HG03025 (cell line): Measurements from ENCODE around the gene PPP5C.
"Not testable (repeated sequence)": the region's sequence is repeated elsewhere in the genome, so short reads cannot be mapped to it uniquely, and the experiment has no call there.

ENCODE experiments used
- ATAC-seq: cut with Tn5 transposase; IDR thresholded peaks from one replicate; pipeline ENCODE4 v1.9.1; 2021; ENCODE audit warnings: mild to moderate bottlenecking, moderate library complexity; ENCODE audit not compliant: unreplicated experiment, low FRiP score

Gene PPP5C

GRCh38 chr19:46383171-46383815, 36.4 kb downstream of the PPP5C start:
- ATAC-seq: no peak

- no peak for ATAC-seq
Observed at GRCh38 chr19:46383846-46384245, 37.0 kb downstream of the PPP5C start.

DNA sequence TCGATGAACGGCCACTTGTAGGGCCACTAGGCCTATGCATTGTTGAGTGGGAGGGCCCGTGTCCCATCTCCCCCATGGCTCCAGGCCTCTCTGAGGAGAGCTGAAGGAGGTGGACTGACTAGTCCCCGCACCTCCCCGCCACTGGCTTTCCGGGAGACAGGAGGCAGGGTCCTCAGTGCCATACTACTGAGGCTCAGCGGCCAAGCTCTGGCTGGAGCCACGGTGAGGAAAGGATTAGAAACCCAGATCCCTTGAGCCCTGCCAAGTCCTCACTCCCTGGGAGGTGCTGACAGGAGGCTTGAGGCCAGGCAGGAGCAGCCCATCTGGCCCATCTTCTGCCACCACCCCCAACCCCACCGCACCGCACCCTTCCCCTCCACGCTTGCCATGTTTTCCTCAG, 37.5 kb downstream of the PPP5C start:
- no peak for ATAC-seq

- ATAC-seq: no peak
Observed at GRCh38 chr19:46385636-46386035, 38.7 kb downstream of the PPP5C start.

DNA sequence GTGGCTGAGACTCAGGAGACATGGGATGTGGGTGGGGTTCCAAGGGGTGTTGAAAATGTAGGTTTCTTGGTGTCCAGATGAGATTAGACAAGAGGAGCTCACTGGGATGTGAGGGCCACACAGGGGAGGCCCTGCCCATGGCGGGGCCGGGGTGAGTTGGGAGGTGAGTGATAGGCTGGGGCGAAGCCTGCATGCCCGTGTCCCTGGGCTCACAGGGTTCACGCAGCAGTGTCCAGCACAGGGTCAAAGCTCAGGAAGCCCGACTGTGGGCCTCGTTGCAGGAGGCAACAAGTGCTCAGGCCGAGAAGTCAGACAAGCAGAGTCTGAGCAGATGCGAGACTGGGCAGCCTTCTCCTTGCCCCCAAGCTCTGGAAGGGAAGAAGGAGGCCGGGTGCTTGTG, 39.3 kb downstream of the PPP5C start:
- no peak for ATAC-seq

- no peak for ATAC-seq
Observed at GRCh38 chr19:46386996-46387712, 40.3 kb downstream of the PPP5C start.

DNA sequence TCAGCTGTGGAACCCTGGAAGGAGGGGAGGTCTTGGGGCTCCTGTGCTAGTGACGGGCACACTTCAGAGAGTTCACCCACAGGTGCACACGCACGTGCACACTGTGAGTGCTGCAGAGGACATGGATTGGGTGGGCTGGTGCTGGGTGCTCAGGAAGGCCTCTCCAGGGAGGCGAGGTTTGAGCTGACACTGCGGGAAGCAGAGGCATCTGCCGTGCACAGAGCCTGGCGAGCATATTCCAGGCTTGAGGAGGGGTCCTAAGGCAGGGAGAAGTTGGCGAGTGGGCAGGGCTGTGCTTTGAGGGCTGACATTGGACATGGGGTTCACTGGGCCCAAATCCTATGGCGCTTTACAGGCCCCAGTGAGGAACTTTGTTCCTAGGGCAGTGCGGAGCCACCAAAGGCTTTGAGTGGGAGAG, 40.8 kb downstream of the PPP5C start:
- no peak for ATAC-seq

DNA sequence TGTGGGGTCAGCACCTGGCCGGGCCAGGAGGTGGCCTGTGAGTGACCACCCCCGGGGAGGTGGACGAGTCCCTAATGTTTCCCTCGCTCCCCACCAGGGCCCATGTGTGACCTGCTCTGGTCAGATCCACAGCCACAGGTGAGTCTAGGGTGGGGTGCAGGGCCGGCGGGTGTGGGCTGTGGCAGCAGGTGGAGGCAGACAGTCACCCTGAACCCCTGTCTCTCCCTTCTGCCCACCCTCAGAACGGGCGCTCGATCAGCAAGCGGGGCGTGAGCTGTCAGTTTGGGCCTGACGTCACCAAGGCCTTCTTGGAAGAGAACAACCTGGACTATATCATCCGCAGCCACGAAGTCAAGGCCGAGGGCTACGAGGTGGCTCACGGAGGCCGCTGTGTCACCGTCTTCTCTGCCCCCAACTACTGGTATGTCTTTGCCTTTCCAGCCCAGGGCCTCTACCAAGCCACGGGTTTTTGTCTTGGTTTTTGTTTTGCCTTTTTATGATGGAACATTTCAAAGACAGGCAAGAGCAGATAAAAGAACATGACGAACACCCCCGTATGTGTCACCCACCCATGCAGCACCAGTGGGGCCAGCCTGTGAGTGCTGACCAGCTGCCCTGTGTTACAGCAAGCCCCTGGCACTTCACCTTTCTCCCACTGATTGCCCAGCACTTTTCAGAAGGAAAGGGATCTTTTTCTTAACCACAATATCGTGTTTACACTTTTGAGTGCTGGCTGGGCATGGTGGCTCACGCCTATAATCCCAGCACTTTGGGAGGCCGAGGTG, 41.6 kb downstream of the PPP5C start:
- ATAC-seq: no peak

- ATAC-seq: no peak
Observed at GRCh38 chr19:46390121-46390858, 43.4 kb downstream of the PPP5C start.

GRCh38 chr19:46390866-46391265, 44.0 kb downstream of the PPP5C start:
- no peak for ATAC-seq

DNA sequence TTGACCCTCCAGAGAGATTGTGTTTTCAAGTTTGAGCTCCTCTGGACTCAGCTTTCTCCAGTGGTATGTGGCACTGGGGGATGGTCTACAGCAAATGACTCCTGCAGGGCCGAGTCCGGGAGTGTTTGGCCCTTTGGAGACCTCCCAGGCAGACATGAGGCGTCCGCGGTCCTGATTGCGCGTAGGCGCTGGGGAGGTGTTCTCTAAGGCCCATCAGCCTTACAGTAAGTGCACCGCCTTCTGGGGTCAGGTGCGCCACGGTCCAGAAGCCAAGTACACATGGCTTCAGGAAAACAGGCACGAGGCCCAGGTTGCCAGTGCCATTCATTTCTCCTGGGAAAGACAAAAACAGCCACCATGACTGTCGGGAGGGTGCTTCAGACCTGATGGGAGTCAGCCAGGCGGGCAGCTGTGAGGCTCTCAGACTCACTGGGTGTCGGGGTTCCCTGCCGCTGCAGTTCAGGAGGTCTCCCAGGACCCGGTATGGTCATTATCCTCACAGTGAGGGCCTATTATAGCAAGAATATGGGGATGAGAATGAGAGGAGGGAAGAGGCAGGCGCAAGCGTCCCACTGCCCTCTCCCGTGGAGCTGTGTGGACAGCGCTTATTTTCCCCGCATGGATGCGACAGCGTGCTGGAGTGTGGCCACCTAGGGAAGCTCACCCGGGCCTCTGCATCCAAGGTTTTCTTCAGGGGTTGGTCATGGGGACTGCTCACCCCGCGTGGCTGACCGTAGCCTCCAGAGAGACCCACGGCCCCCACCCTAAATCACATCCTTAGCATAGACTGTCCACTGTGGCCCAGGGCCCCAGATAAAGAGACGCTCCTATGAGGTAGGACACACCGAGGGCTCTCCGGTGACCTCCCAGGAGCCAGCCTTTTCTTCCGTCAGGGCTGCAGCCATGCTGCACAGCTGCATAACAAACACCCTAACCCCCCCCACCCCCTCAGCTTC, 44.7 kb downstream of the PPP5C start:
- ATAC-seq: no peak

DNA sequence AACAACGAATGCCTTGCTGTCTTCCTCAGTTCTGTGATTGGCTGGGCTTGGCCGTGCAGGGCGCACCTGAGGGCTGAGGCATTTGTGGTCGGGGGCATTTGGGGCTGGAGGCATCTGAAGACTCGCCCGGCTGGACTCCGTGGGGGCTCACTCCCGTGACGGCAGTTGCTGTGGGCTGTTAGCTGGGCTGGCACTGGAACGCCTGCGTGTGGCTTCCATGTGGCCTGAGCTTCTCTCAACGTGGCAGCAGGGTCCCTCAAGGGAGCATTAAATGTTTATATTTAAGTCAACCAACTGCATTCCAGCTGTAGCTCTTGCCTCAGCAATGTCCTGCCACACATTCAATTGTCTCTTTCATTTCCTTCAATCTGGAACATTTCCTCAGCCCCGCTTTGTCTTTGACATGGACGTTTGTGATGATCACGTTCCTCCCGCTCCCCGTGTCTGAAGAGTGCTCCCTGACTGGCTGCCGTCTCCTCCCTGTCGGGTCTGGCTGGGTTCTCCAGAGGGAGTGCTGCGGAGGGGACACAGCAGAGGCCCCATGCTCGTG, 45.4 kb downstream of the PPP5C start:
- ATAC-seq: no peak

DNA sequence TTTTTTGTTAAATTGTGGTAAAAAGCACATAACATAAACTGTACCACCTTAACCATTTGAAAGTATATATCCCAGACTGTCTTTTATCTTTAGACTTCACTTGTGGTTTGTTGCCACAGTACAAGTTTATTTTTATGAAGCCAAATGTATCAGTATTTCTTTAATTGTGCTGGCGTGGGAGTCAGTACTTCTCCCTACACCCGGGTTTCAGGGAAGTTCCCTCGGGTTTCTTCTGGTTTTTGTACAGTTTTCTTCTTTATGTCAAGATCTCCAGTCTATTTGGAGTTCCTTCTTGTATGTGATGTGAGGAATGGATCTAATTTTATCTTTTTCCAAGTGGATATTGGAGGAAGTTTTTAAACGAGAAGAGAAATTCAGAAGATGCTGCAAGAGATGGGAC, 46.0 kb downstream of the PPP5C start:
- no peak for ATAC-seq

DNA sequence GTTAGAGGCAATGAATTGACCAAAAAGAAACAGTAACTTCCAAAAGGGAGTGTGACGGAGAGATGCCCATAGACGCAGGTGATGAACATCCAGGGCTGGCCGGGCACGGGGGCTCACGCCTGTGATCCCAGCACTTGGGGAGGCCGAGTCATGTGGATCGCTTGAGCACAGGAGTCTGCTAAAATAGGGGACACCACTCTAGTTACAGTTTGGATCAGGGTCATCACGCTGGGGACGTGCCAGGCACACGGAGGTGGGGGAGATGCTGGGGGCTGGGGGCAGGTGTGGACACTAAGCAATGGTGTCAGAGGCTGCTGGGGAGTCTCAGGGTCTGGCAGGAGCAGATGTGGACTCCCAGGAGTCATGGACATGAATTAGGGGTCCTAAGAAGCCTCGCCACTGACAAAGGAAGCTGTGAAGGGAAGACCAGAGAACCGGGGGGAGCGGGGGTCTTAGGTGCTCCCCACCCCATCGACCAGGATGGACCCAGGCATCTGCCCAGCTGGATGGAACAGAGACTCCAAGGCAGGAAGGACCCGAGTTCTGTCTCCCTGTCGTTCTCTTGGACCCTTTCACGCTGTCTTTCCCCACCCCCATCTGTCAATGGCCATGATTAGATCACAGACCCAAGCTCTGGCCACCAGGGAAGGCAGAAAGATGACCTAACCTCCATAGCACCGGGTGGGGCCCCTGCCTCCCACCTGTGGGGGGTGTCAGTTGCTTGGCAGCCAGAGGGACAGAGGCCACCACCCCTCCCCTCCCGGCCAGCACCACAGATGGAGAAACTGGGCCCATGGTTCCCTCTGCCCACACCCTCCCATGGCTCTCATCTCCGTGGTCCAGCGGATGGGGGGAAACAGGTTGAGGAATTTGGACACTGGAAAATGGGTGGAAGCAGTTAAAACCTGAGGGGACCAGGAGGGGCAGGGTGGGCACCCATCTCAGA, 46.8 kb downstream of the PPP5C start:
- ATAC-seq: no peak

- no peak for ATAC-seq
Observed at GRCh38 chr19:46394402-46394797, 47.5 kb downstream of the PPP5C start.

DNA sequence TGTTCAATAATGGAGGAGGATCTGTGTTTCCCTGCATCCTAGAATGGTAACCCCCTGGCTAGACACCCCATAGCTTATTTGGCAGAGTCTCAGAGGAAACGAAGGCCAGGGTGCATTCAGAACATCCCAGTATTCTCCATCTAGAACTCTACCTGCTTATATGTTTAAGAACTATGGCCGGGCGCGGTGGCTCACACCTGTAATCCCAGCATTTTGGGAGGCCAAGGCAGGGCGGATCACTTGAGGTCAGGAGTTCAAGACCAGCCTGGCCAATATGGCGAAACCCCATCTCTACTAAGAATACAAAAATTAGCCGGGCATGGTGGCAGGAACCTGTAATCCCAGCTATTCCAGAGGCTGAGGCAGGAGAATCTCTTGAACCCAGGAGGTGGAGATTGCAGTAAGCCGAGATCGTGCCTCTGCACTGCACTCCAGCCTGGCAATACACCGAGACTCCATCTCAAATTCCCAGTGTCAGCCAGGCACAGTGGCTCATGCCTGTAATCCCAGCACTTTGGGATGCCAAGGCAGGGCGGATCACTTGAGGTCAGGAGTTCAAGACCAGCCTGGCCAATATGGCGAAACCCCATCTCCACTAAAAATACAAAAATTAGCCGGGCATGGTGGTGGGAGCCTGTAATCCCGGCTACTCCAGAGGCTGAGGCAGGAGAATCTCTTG, 51.1 kb downstream of the PPP5C start:
- not testable (repeated sequence) for ATAC-seq

DNA sequence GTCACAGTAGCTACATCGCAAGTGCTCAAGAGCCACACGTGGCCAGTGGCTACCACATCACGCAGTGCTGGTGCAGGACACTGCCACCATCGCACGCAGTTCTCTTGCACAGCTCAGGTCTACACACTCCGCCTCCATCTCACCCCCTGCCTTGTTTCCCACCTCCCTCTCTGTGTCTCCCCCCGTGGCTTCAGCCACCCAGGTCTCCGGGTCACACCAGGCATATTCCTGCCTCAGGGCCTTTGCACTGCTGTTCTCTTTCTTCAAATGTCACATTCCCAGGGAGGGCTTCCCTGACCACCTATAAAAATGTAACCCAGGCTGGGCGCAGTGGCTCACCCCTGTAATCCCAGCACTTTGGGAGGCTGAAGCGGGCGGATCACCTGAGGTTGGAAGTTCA, 55.8 kb downstream of the PPP5C start:
- ATAC-seq: no peak
